Activated CD4-positive, alpha-beta T cell treated with anti-CD3 and anti-CD28 coated beads, Interleukin-2, amount 10 ng/mL, durations not matched to agents 7 days and 5 days (primary cell): Measurements from ENCODE around the gene CTSW. TPM values are rescaled to one million over a fixed set of nuclear protein-coding genes. Genes with fewer than 3 reads are reported as not detected.

Source experiments
- CTCF ChIA-PET: fragments of 350-600 bp; sonication (Branson Sonifier 250); formaldehyde crosslinking; loops from one replicate; lab custom pipeline; 2021; ENCODE audit warnings: antibody characterized with exemption; lab: Charles Lee
- POLR2A ChIA-PET: fragments of 350-600 bp; sonication (Branson Sonifier 250); formaldehyde crosslinking; loops from one replicate; lab custom pipeline; 2021; ENCODE audit warnings: antibody characterized with exemption; lab: Charles Lee
- DNase-seq: peaks from one replicate; pipeline ENCODE4 v3.0.0-alpha.2; 2020
- H3K27ac Mint-ChIP-seq: one replicate; pipeline ENCODE4 v1.8.0; 2021; ENCODE audit warnings: mild to moderate bottlenecking, moderate library complexity, mixed read lengths
- H3K27me3 Mint-ChIP-seq: one replicate; pipeline ENCODE4 v1.8.0; 2021; ENCODE audit warnings: mixed read lengths
- H3K36me3 Mint-ChIP-seq: one replicate; pipeline ENCODE4 v1.8.0; 2021; ENCODE audit warnings: low read depth, mixed read lengths
- H3K4me1 Mint-ChIP-seq: one replicate; pipeline ENCODE4 v1.8.0; 2021; ENCODE audit warnings: mixed read lengths
- H3K4me3 Mint-ChIP-seq: one replicate; pipeline ENCODE4 v1.8.0; 2021; ENCODE audit warnings: mild to moderate bottlenecking, moderate library complexity, mixed read lengths
- H3K9me3 Mint-ChIP-seq: one replicate; pipeline ENCODE4 v1.8.0; 2021; ENCODE audit warnings: mixed read lengths
- total RNA-seq, 2 experiments: library from RNA; stranded (reverse); gene quantifications; one replicate each; pipeline ENCODE4 v1.2.3, GENCODE V29; 2021

CTSW gene
- total RNA-seq, 2 experiments from 2014 or later = 22.9 to 23.6 TPM

DNA sequence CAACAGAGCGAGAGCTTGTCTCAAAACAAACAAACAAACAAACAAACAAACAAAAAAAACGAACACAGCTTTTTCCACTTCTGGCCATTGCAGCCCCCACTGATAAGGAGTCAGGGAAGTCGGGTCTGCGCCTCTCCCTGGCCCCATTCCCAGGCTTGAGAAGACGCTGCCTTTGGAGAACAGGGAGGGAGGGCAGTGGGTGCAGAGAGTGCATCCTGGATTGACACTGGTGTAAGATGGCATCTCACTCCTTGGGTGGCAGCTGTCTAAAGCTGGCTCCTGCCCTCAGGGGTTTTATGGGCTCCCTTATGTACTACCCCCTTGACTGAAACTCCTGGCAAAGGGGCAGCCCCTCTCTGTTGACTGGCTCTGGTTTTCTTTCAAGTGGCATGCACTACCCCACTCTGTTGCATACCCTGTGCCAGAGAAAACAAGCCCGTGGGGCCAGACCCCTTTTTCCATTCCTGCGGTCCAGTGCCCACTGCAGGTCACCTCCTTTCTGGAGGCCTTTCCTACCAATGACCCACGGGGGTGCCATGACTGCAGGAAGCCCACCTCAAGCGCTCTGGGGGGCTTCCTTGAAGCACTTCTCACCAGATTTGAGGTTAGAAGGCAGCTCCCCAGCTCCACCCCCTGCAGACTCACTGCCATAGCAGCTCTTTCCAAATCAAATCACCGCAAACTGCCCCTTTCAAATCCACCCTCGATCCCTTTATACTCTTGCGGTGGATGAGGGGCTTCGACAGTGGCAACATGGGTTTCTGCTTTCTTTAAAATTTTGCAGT lies 52.3 kb downstream of the CTSW start:
- POLR2A ChIA-PET = no interaction called here
- Mint-ChIP-seq H3K27ac (peak overlapping the region; percentile 80), H3K4me1 (peaks cover 52% of the 10 kb centered on the region), H3K9me3 (no peaks in the 10 kb centered on the region), H3K4me3 (no peak overlapping the region), H3K36me3 (peaks cover 8% of the 10 kb centered on the region), H3K27me3 (no peaks in the 10 kb centered on the region)
- DNase-seq = no peak
- CTCF ChIA-PET = interaction anchor here (0.5 to 11.6 kb wide), 5 partner anchors 14 to 57 kb away, joined by 3 to 64 read pairs (median 3); partner anchors contain the start of genes CCDC85B and FIBP

DNA sequence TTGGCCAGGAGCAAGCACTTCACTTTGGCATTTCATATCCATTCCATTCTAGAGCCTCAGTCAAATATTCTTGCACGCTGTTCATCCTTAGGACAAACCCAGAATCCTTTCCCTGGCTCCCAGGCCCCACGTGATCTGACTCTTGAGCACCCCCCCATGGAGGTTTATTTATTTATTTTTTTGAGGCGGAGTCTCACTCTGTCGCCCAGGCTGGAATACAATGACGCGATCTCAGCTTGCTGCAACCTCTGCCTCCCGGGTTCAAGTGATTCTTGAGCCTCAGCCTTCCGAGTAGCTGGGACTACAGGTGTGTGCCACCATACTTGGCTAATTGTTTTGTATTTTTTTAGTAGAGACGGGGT lies 52.9 kb downstream of the CTSW start:
- no peaks in the 10 kb centered on the region for H3K27me3 Mint-ChIP-seq
- peaks cover 46% of the 10 kb centered on the region for H3K4me1 Mint-ChIP-seq
- CTCF ChIA-PET = interaction anchor here (0.5 to 11.6 kb wide), 6 partner anchors 10 to 56 kb away, joined by 3 to 64 read pairs (median 3); partner anchors contain the start of genes CCDC85B and FIBP
- POLR2A ChIA-PET = no interaction called here
- H3K9me3 Mint-ChIP-seq = no peaks in the 10 kb centered on the region
- peaks cover 5% of the 10 kb centered on the region for H3K36me3 Mint-ChIP-seq
- H3K27ac Mint-ChIP-seq = no peak overlapping the region
- no peak for DNase-seq
- no peak overlapping the region for H3K4me3 Mint-ChIP-seq

Other genes with a start within 250 kb of the CTSW start
- gene SIPA1, start 241.7 kb upstream of the CTSW start, total RNA-seq = 100 to 1,000 TPM; 229 to 235 TPM
- 10 to 100 TPM; 76.7 to 79.8 TPM for gene RELA, start 216.9 kb upstream of the CTSW start, total RNA-seq
- 10 to 100 TPM; 60.8 to 72.3 TPM for gene KAT5, start 167.6 kb upstream of the CTSW start, total RNA-seq
- gene RNASEH2C, start 159.0 kb upstream of the CTSW start, total RNA-seq = 10 to 100 TPM; 74.9 to 86.3 TPM
- 10 to 100 TPM; 17.4 to 20.2 TPM for gene AP5B1, start 98.9 kb upstream of the CTSW start, total RNA-seq
- gene OVOL1, start 92.8 kb upstream of the CTSW start, total RNA-seq = not detected
- 1 to 10 TPM; 2.1 to 2.2 TPM for gene SNX32, start 45.9 kb upstream of the CTSW start, total RNA-seq
- 1,000 to 10,000 TPM; 1,543 to 1,707 TPM for gene CFL1, start 21.7 kb upstream of the CTSW start, total RNA-seq
- 100 to 1,000 TPM in 1 of 2 experiments, 10 to 100 TPM in 1; 96.6 to 108 TPM for gene MUS81, start 19.4 kb upstream of the CTSW start, total RNA-seq
- 1 to 10 TPM; 9.0 to 9.7 TPM for gene EFEMP2, start 7.0 kb upstream of the CTSW start, total RNA-seq
- gene FIBP, start 8.6 kb downstream of the CTSW start, total RNA-seq = 100 to 1,000 TPM in 1 of 2 experiments, 10 to 100 TPM in 1; 94.7 to 112 TPM
- 10 to 100 TPM; 39.4 to 56.7 TPM for gene CCDC85B, start 10.8 kb downstream of the CTSW start, total RNA-seq
- 1 to 10 TPM; 1.7 to 2.0 TPM for gene FOSL1, start 20.6 kb downstream of the CTSW start, total RNA-seq
- 10 to 100 TPM; 32.7 to 36.3 TPM for gene C11orf68, start 39.2 kb downstream of the CTSW start, total RNA-seq
- gene DRAP1, start 39.6 kb downstream of the CTSW start, total RNA-seq = 100 to 1,000 TPM; 190 to 218 TPM
- not detected for gene TSGA10IP, start 65.6 kb downstream of the CTSW start, total RNA-seq
- 10 to 100 TPM; 79.6 to 81.7 TPM for gene SART1, start 81.9 kb downstream of the CTSW start, total RNA-seq
- 10 to 100 TPM; 50.4 to 54.4 TPM for gene EIF1AD, start 122.3 kb downstream of the CTSW start, total RNA-seq
- gene BANF1, start 122.7 kb downstream of the CTSW start, total RNA-seq = 100 to 1,000 TPM; 223 to 236 TPM
- not detected for gene CST6, start 132.2 kb downstream of the CTSW start, total RNA-seq
- gene CATSPER1, start 146.6 kb downstream of the CTSW start, total RNA-seq = not detected
- gene GAL3ST3, start 169.3 kb downstream of the CTSW start, total RNA-seq = not detected
- 100 to 1,000 TPM; 217 to 223 TPM for gene SF3B2, start 172.5 kb downstream of the CTSW start, total RNA-seq
- gene PACS1, start 190.4 kb downstream of the CTSW start, total RNA-seq = 100 to 1,000 TPM; 109 TPM